Astrocyte (in vitro differentiated cells and primary cell): Measurements from ENCODE around the gene FRMPD2. TPM values are rescaled to one million over a fixed set of nuclear protein-coding genes. Genes with fewer than 3 reads are reported as not detected.
"Not testable (repeated sequence)": the region's sequence is repeated elsewhere in the genome, so short reads cannot be mapped to it uniquely, and the experiment has no call there.

ENCODE experiments used
- DNase-seq: peaks from one replicate; pipeline ENCODE4 v3.0.0-alpha.2; 2010; ENCODE audit warnings: low read depth
- FAIRE-seq: peaks from 2 replicates; lab custom pipeline; 2011; peaks lifted over from hg19 to GRCh38; lab: Jason Lieb, UNC
- H2AFZ ChIP-seq: 2 replicates; pipeline ENCODE4 v1.6.0; 2012; ENCODE audit warnings: low read depth, low read length, inconsistent platforms
- H3K27ac ChIP-seq: 2 replicates; pipeline ENCODE4 v1.5.1; 2011; ENCODE audit warnings: low read depth, low read length, inconsistent platforms
- H3K27me3 ChIP-seq: 2 replicates; pipeline ENCODE4 v1.6.0; 2011; ENCODE audit warnings: low read length, inconsistent platforms; ENCODE audit not compliant: insufficient read depth
- H3K36me3 ChIP-seq: 2 replicates; pipeline ENCODE4 v1.5.1; 2011; ENCODE audit warnings: low read length, inconsistent platforms; ENCODE audit not compliant: insufficient read depth
- H3K4me1 ChIP-seq: 2 replicates; pipeline ENCODE4 v1.5.1; 2011; ENCODE audit warnings: low read length, inconsistent platforms; ENCODE audit not compliant: insufficient read depth
- H3K4me2 ChIP-seq: 2 replicates; pipeline ENCODE4 v1.6.0; 2012; ENCODE audit warnings: low read length, inconsistent platforms
- H3K4me3 ChIP-seq: 2 replicates; pipeline ENCODE4 v1.5.1; 2011; ENCODE audit warnings: low read depth, mild to moderate bottlenecking, low read length, inconsistent platforms; ENCODE audit not compliant: insufficient read depth
- H3K79me2 ChIP-seq: 2 replicates; pipeline ENCODE4 v1.6.0; 2012; ENCODE audit warnings: mild to moderate bottlenecking, low read length, inconsistent platforms; ENCODE audit not compliant: insufficient read depth
- H3K9ac ChIP-seq: 2 replicates; pipeline ENCODE4 v1.6.0; 2012; ENCODE audit warnings: mild to moderate bottlenecking, low read length, inconsistent platforms
- H3K9me3 ChIP-seq: 2 replicates; pipeline ENCODE4 v1.5.1; 2012; ENCODE audit warnings: low read depth, mild to moderate bottlenecking, low read length, inconsistent platforms; ENCODE audit not compliant: insufficient read depth
- H4K20me1 ChIP-seq: 2 replicates; pipeline ENCODE4 v1.6.0; 2012; ENCODE audit warnings: low read length, inconsistent platforms; ENCODE audit not compliant: insufficient read depth
- H3K27ac Mint-ChIP-seq: one replicate; pipeline ENCODE4 v1.8.0; 2021; ENCODE audit warnings: mild to moderate bottlenecking, mixed read lengths; ENCODE audit not compliant: unreplicated experiment
- H3K27me3 Mint-ChIP-seq: one replicate; pipeline ENCODE4 v1.8.0; 2021; ENCODE audit warnings: low read depth, mixed read lengths; ENCODE audit not compliant: unreplicated experiment
- H3K36me3 Mint-ChIP-seq: one replicate; pipeline ENCODE4 v1.8.0; 2021; ENCODE audit warnings: low read depth, mixed read lengths; ENCODE audit not compliant: unreplicated experiment
- H3K4me1 Mint-ChIP-seq: one replicate; pipeline ENCODE4 v1.8.0; 2021; ENCODE audit warnings: low read depth, mixed read lengths; ENCODE audit not compliant: unreplicated experiment
- H3K4me3 Mint-ChIP-seq: one replicate; pipeline ENCODE4 v1.8.0; 2021; ENCODE audit warnings: mild to moderate bottlenecking, moderate library complexity, mixed read lengths; ENCODE audit not compliant: unreplicated experiment
- H3K9me3 Mint-ChIP-seq: one replicate; pipeline ENCODE4 v1.8.0; 2021; ENCODE audit warnings: mild to moderate bottlenecking, mixed read lengths; ENCODE audit not compliant: unreplicated experiment
- EZH2 ChIP-seq: IDR thresholded peaks from 2 replicates; pipeline ENCODE4 v1.6.1; 2012; ENCODE audit warnings: mild to moderate bottlenecking, low read length, inconsistent platforms; ENCODE audit not compliant: insufficient read depth
- total RNA-seq: library from RNA; stranded (reverse); gene quantifications from 2 replicates; pipeline ENCODE4 v1.2.1, GENCODE V29; 2021
- TF ChIP-seq, protein P1 (sequence below): IDR thresholded peaks from 2 replicates; pipeline ENCODE4 v1.5.1; 2011; ENCODE audit warnings: low read depth, mild to moderate bottlenecking, inconsistent platforms, low read length, moderate library complexity; ENCODE audit not compliant: insufficient read depth

The FRMPD2 gene
- total RNA-seq, 1 donor from 2014 or later: 0.39 TPM

GRCh38 chr10:48192881-48193450, 81.5 kb downstream of the FRMPD2 start:
- Histone ChIP-seq H3K36me3 (no peaks in the 10 kb centered on the region), H3K79me2 (no peaks in the 10 kb centered on the region), H3K27me3 (peaks cover 31% of the 10 kb centered on the region), H3K9ac (no peak overlapping the region), H3K9me3 (no peaks in the 10 kb centered on the region), H3K4me3 (no peak overlapping the region), H3K4me2 (no peak overlapping the region), H3K27ac (no peak overlapping the region), H4K20me1 (no peaks in the 10 kb centered on the region), H3K4me1 (no peaks in the 10 kb centered on the region), H2AFZ (no peak overlapping the region)
- TF ChIP-seq, protein P1, sequence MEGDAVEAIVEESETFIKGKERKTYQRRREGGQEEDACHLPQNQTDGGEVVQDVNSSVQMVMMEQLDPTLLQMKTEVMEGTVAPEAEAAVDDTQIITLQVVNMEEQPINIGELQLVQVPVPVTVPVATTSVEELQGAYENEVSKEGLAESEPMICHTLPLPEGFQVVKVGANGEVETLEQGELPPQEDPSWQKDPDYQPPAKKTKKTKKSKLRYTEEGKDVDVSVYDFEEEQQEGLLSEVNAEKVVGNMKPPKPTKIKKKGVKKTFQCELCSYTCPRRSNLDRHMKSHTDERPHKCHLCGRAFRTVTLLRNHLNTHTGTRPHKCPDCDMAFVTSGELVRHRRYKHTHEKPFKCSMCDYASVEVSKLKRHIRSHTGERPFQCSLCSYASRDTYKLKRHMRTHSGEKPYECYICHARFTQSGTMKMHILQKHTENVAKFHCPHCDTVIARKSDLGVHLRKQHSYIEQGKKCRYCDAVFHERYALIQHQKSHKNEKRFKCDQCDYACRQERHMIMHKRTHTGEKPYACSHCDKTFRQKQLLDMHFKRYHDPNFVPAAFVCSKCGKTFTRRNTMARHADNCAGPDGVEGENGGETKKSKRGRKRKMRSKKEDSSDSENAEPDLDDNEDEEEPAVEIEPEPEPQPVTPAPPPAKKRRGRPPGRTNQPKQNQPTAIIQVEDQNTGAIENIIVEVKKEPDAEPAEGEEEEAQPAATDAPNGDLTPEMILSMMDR: no peak
- TF ChIP-seq EZH2: no peak
- no peak overlapping the region for H3K27ac Mint-ChIP-seq
- no peaks in the 10 kb centered on the region for H3K36me3 Mint-ChIP-seq
- no peaks in the 10 kb centered on the region for H3K9me3 Mint-ChIP-seq
- H3K4me3 Mint-ChIP-seq: no peak overlapping the region
- H3K27me3 Mint-ChIP-seq: peaks cover 24% of the 10 kb centered on the region
- no peak for DNase-seq
- H3K4me1 Mint-ChIP-seq: peaks cover 3% of the 10 kb centered on the region
- no peak for FAIRE-seq

DNA sequence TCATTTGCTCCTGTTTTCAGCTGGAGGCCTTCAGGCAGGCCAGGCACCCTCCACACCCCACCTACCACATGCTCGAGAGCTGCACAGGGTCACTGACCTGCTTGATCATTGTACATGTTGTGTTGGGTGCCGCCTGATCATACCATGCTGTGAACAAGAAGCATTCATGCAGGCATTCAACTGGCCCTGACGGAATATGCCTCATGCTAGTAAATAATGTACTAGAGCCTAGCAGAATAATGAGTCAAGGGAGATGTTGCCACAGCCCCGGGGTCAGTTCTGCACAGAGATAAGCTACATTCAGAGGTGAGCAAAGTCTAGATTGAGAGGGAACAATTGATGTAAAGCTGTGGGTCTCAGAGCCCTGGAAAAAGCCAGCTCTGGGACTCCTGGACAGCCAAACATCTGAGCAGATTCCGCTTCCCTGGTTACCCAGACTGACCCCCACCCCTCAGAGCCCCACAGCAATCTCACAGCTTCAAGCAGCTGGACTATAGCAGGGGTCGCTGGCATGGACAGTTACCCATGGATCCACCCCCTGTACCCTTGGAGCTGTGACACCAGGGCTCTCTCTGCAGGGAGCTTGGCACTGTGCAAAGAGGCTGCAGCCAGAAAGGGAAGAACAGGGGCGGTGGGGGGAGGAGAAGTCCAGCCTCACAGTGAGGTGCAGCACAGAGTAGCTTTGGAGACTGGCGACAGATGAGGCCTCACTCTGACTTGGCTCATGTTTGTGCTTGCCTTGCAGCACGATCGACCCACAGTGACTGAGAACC, 86.6 kb downstream of the FRMPD2 start:
- Mint-ChIP-seq H3K9me3 (no peaks in the 10 kb centered on the region), H3K27ac (no peak overlapping the region), H3K27me3 (peaks cover 29% of the 10 kb centered on the region), H3K4me3 (no peak overlapping the region), H3K36me3 (no peaks in the 10 kb centered on the region), H3K4me1 (no peaks in the 10 kb centered on the region)
- DNase-seq (no peak), FAIRE-seq (no peak)
- H3K27me3 ChIP-seq: peaks cover 25% of the 10 kb centered on the region
- H3K9me3 ChIP-seq: no peaks in the 10 kb centered on the region
- no peak overlapping the region for H3K4me2 ChIP-seq
- no peak for TF ChIP-seq EZH2
- TF ChIP-seq, protein P1: no peak
- H3K4me1 ChIP-seq: no peaks in the 10 kb centered on the region
- H4K20me1 ChIP-seq: no peaks in the 10 kb centered on the region
- H3K9ac ChIP-seq: no peak overlapping the region
- H3K79me2 ChIP-seq: no peaks in the 10 kb centered on the region
- no peak overlapping the region for H3K4me3 ChIP-seq
- no peaks in the 10 kb centered on the region for H3K36me3 ChIP-seq
- H2AFZ ChIP-seq: no peak overlapping the region
- H3K27ac ChIP-seq: no peak overlapping the region

GRCh38 chr10:48187126-48187525, 87.4 kb downstream of the FRMPD2 start:
- no peaks in the 10 kb centered on the region for H3K36me3 ChIP-seq
- H3K27me3 ChIP-seq: peaks cover 19% of the 10 kb centered on the region
- Mint-ChIP-seq H3K36me3 (no peaks in the 10 kb centered on the region), H3K27me3 (peaks cover 34% of the 10 kb centered on the region), H3K4me1 (no peaks in the 10 kb centered on the region), H3K9me3 (no peaks in the 10 kb centered on the region), H3K4me3 (no peak overlapping the region), H3K27ac (no peak overlapping the region)
- DNase-seq (no peak), FAIRE-seq (no peak)
- TF ChIP-seq EZH2: no peak
- TF ChIP-seq, protein P1: no peak
- H3K4me1 ChIP-seq: no peaks in the 10 kb centered on the region
- no peak overlapping the region for H3K4me3 ChIP-seq
- H3K9ac ChIP-seq: no peak overlapping the region
- H3K4me2 ChIP-seq: no peak overlapping the region
- no peak overlapping the region for H3K27ac ChIP-seq
- no peaks in the 10 kb centered on the region for H4K20me1 ChIP-seq
- H2AFZ ChIP-seq: no peak overlapping the region
- H3K9me3 ChIP-seq: no peaks in the 10 kb centered on the region
- no peaks in the 10 kb centered on the region for H3K79me2 ChIP-seq

- not testable (repeated sequence) for H3K27ac ChIP-seq, H3K9me3 Mint-ChIP-seq, H4K20me1 ChIP-seq
Observed at GRCh38 chr10:48186264-48186804, 88.2 kb downstream of the FRMPD2 start.

More at GRCh38 chr10:48186264-48186804, 88.2 kb downstream of the FRMPD2 start:
- H3K27me3 ChIP-seq: peaks cover 19% of the 10 kb centered on the region
- not testable (repeated sequence) for H3K4me1 Mint-ChIP-seq, H3K27ac Mint-ChIP-seq, H3K36me3 ChIP-seq, DNase-seq, H3K9ac ChIP-seq, H3K4me2 ChIP-seq, H3K36me3 Mint-ChIP-seq, H3K4me3 ChIP-seq, H3K79me2 ChIP-seq, H3K4me1 ChIP-seq, H2AFZ ChIP-seq, H3K4me3 Mint-ChIP-seq, FAIRE-seq, H3K9me3 ChIP-seq
- H3K27me3 Mint-ChIP-seq: peaks cover 35% of the 10 kb centered on the region
